Measurements from ENCODE around the gene ANGPTL4.

Gene ANGPTL4

DNA sequence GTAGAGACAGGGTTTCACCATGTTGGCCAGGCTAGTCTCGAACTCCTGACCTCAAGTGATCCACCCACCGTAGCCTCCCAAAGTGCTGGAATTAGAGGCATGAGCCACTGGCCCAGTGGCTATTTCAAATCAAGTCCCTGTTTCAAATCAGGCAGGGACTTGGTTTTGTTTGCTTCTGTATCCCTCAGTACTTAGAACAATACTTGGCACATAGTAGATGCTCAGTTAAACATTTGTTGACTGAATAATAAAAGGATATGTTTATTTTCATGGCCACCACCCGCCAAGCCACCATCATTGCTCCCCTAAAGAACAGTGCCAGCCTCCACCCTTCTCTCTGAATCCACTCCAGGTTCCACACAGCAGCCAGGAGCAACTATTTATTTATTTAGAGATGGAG lies 38.5 kb upstream of the ANGPTL4 start:
- H3K36me3 ChIP-seq (replicated peaks) = peaks cover 37% of the 10 kb centered on the region
- in situ Hi-C loops (cut with MboI; ENCODE audit: low sequenced_read_pairs) = no loop called here
- no peak for DNase-seq (ENCODE audit: low spot score in 2 of 2)
- H3K9me3 ChIP-seq = no peaks in the 10 kb centered on the region
- no peak overlapping the region for H3K4me3 ChIP-seq
- no peaks in the 10 kb centered on the region for H3K27me3 ChIP-seq (ENCODE audit: low read depth)
- H3K4me1 ChIP-seq = peaks cover 13% of the 10 kb centered on the region

GRCh38 chr19:8329996-8330395 lies 34.0 kb upstream of the ANGPTL4 start:
- DNase-seq (ENCODE audit: low spot score in 2 of 2) = no peak
- H3K36me3 ChIP-seq (replicated peaks) = no peaks in the 10 kb centered on the region
- H3K27me3 ChIP-seq (ENCODE audit: low read depth) = peaks cover 17% of the 10 kb centered on the region
- in situ Hi-C loops (cut with MboI; ENCODE audit: low sequenced_read_pairs) = no loop called here
- no peaks in the 10 kb centered on the region for H3K4me1 ChIP-seq
- H3K4me3 ChIP-seq = no peak overlapping the region
- no peaks in the 10 kb centered on the region for H3K9me3 ChIP-seq

DNA sequence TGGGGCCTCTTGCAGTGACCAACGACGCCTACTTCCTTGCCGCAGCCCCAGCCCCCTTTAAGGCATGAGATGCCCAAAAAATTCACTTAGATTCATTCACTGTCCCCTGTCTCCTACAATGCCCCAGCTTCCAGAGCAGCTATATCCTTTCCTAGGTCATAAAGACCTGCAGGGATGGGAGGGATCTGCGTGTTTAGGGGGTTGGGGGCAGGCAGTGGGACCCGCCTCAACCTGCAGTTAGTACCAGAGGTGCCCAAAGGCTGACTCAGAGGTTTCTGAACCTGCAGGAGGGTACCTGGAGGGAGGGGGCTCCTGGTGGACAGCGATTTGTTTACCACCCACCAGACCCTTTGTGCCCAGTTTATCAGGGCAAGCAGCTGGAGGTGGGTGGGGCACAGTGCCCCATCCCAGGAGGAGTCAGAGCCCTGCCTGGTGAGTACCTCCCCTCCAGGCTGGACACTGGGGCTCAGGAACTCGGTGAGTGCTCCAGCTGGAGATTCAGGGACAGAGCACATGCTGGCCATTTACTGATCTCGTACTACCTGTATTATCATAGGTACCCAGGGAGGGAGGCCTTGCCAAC lies 32.6 kb upstream of the ANGPTL4 start:
- no peak for DNase-seq (ENCODE audit: low spot score in 2 of 2)
- Histone ChIP-seq H3K36me3 (replicated peaks) (no peaks in the 10 kb centered on the region), H3K27me3 (ENCODE audit: low read depth) (peaks cover 17% of the 10 kb centered on the region), H3K4me3 (no peak overlapping the region), H3K9me3 (no peaks in the 10 kb centered on the region), H3K4me1 (no peaks in the 10 kb centered on the region)
- in situ Hi-C loops (cut with MboI; ENCODE audit: low sequenced_read_pairs) = no loop called here

GRCh38 chr19:8332976-8333766 lies 30.8 kb upstream of the ANGPTL4 start:
- no peak overlapping the region; the same call in 1 of the 2 replicates for H3K4me3 ChIP-seq
- no peaks in the 10 kb centered on the region for H3K36me3 ChIP-seq (replicated peaks)
- H3K4me1 ChIP-seq = no peaks in the 10 kb centered on the region
- H3K27me3 ChIP-seq (ENCODE audit: low read depth) = peaks cover 17% of the 10 kb centered on the region
- H3K9me3 ChIP-seq = no peaks in the 10 kb centered on the region
- DNase-seq (ENCODE audit: low spot score in 2 of 2) = no peak
- in situ Hi-C loops (cut with MboI; ENCODE audit: low sequenced_read_pairs) = no loop called here

DNA sequence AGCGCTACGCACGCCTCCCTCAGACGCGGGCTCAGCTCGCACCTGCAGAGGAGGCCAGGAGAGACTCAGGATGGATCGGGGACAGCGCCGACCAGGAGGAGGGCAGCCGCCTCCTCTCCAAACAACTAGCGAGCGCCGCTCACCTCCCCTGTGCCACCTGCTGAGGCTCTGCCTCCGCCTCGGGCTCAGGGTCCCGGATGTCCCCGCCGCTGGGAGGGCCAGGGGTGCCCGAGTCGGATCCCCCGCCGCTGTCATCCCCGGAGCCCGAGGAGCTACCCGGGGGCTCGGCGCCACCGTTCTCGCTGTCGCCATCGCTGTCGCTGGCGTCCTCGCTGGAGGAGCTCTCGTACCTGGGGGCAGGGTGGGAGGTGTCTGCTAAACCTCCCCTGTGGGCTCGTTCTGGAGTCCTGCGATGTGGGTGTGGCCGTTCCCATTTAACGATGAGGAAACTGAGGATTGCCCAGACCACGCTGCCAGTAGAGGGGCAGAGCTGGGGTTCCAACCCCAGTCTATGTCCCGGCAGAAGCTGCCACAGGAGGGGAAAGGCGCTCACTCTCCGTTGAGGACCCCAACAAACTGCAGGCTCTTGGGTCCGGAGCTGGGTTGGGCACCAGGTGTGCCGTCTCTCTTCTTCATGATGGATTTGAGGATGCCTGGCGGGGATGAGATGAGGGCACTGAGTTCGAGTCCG lies 30.0 kb upstream of the ANGPTL4 start:
- in situ Hi-C loops (cut with MboI; ENCODE audit: low sequenced_read_pairs) = no loop called here
- Histone ChIP-seq H3K36me3 (replicated peaks) (no peaks in the 10 kb centered on the region), H3K27me3 (ENCODE audit: low read depth) (peaks cover 17% of the 10 kb centered on the region), H3K9me3 (no peaks in the 10 kb centered on the region), H3K4me3 (peak overlapping the region; percentile 21), H3K4me1 (no peaks in the 10 kb centered on the region)
- DNase-seq (ENCODE audit: low spot score in 2 of 2) = peak in 1 of 2 experiments; percentile 18

DNA sequence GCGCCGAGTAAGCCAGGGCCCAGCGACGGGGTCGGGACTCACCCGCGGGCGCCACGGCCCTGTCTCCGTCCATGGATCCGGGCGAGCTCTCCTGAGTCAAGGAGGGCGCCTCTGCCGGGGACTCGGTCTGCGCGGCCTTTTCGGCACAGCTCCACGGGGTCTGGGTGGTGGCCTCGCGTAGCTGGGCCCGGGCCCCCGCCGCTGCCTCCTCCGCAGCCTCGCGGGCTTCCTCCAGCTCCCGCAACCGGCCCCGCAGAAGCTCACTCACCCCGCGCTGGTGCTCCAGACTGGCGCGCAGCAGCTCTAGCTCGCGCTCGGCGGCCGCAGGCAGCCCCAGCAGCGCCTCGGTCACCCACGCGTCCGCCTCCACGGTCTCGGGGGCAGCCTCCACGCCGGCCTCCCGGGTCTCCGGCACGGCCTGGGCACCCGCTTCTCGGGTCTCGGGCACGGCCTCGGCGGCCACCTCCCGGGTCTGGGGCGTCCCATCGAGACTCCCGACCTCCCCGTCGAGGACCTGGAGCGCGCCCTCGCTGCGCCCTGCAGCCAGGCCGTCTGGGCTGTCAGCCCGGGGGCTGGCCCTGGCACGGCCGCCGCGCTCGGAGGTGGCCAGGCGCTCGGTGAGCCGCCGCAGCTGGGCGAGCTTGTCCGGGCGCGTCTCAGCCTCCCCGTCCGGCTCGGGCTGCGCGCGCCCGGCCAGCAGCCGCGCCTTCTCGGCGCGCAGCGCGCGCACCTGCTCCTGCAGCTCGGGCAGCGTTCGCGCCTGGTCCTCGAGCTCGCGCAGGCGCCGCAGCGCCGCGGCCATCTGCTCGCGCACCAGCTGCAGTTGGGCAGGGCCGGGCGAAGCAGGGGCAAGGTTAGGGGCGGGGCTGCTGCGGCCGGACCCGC lies 29.3 kb upstream of the ANGPTL4 start:
- Histone ChIP-seq H3K4me3 (peak overlapping the region; percentile 21), H3K36me3 (replicated peaks) (no peaks in the 10 kb centered on the region), H3K4me1 (no peaks in the 10 kb centered on the region), H3K27me3 (ENCODE audit: low read depth) (peaks cover 17% of the 10 kb centered on the region), H3K9me3 (no peaks in the 10 kb centered on the region)
- DNase-seq (ENCODE audit: low spot score in 2 of 2) = peak; percentile 41 to 70
- in situ Hi-C loops (cut with MboI; ENCODE audit: low sequenced_read_pairs) = no loop called here

- H3K36me3 ChIP-seq (replicated peaks) = no peaks in the 10 kb centered on the region
- H3K4me3 ChIP-seq = no peak overlapping the region
- in situ Hi-C loops (cut with MboI; ENCODE audit: low sequenced_read_pairs) = no loop called here
- peaks cover 17% of the 10 kb centered on the region for H3K27me3 ChIP-seq (ENCODE audit: low read depth)
- DNase-seq (ENCODE audit: low spot score in 2 of 2) = no peak
- no peaks in the 10 kb centered on the region for H3K4me1 ChIP-seq
- no peaks in the 10 kb centered on the region for H3K9me3 ChIP-seq
Measured at GRCh38 chr19:8335343-8336071, 28.4 kb upstream of the ANGPTL4 start.

GRCh38 chr19:8336072-8336569 lies 27.8 kb upstream of the ANGPTL4 start:
- H3K9me3 ChIP-seq = no peaks in the 10 kb centered on the region
- no peak for DNase-seq (ENCODE audit: low spot score in 2 of 2)
- no peak overlapping the region for H3K4me3 ChIP-seq
- no peaks in the 10 kb centered on the region for H3K4me1 ChIP-seq
- peaks cover 17% of the 10 kb centered on the region for H3K27me3 ChIP-seq (ENCODE audit: low read depth)
- in situ Hi-C loops (cut with MboI; ENCODE audit: low sequenced_read_pairs) = no loop called here
- no peaks in the 10 kb centered on the region for H3K36me3 ChIP-seq (replicated peaks)

DNA sequence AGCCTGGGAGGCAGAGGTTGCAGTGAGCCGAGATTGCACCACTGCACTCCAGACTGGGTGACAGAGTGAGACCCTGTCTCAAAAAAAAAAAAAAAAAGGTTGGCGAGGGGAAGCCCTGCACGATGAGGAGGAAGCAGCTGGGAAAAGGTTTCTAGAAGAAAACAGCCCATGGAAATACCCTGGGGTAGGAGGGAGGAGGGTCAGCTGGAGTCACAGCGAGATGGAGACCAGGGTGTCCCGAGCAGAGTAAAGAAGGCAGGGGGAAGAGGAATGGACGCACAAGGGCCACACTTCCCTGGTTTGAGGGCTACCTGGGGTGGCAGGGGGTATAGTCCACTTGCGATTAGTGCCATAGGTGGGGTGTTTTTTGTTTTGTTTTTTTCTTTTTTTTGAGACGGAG lies 27.3 kb upstream of the ANGPTL4 start:
- Histone ChIP-seq H3K27me3 (ENCODE audit: low read depth) (peaks cover 17% of the 10 kb centered on the region), H3K9me3 (no peaks in the 10 kb centered on the region), H3K4me1 (no peaks in the 10 kb centered on the region), H3K4me3 (no peak overlapping the region), H3K36me3 (replicated peaks) (no peaks in the 10 kb centered on the region)
- in situ Hi-C loops (cut with MboI; ENCODE audit: low sequenced_read_pairs) = no loop called here
- DNase-seq (ENCODE audit: low spot score in 2 of 2) = no peak

GRCh38 chr19:8337728-8338127 lies 26.2 kb upstream of the ANGPTL4 start:
- no peaks in the 10 kb centered on the region for H3K9me3 ChIP-seq
- in situ Hi-C loops (cut with MboI; ENCODE audit: low sequenced_read_pairs) = no loop called here
- H3K4me3 ChIP-seq = no peak overlapping the region
- DNase-seq (ENCODE audit: low spot score in 2 of 2) = no peak
- peaks cover 17% of the 10 kb centered on the region for H3K27me3 ChIP-seq (ENCODE audit: low read depth)
- H3K4me1 ChIP-seq = no peaks in the 10 kb centered on the region; the same call in 1 of the 2 replicates
- no peaks in the 10 kb centered on the region for H3K36me3 ChIP-seq (replicated peaks)

GRCh38 chr19:8338835-8339234 lies 25.1 kb upstream of the ANGPTL4 start:
- H3K9me3 ChIP-seq = no peaks in the 10 kb centered on the region
- H3K36me3 ChIP-seq (replicated peaks) = no peaks in the 10 kb centered on the region
- peaks cover 10% of the 10 kb centered on the region for H3K27me3 ChIP-seq (ENCODE audit: low read depth)
- peaks cover 2% of the 10 kb centered on the region for H3K4me1 ChIP-seq
- DNase-seq (ENCODE audit: low spot score in 2 of 2) = no peak
- in situ Hi-C loops (cut with MboI; ENCODE audit: low sequenced_read_pairs) = no loop called here
- no peak overlapping the region for H3K4me3 ChIP-seq

DNA sequence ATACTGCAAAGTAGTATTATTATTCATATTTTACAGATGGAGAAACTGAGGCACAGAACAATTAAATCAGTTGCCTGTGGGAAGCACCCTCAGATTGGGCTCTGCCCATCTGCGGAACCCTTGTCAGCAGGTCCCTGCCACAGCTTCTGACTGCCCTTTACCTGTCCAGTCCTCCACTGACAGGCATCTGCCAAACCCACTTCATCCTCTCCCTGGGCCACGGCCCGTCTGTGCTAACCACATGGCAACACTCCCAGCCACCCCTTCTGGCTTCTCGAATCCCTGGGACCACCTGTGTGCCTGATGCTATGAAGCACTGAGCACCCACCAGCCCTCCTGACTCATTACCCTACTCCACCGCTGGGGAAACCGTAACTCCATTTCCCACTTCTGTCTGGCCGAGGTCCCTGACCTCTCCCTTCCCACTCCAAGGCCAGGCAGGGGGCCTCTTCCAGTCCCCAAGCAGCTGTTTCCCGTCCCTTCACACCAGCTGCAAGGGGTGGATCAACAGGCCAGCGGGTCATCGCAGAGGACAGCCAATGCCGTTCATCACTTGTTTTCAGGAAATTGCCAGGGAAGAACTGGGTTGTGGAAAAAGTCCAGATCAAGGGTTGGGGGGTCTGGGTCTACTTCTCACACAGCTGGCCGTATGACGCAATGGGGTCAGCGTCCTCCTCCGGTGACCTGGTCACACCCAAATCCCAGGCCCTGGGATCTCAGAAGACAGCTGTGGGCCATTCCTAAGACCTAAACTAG lies 23.4 kb upstream of the ANGPTL4 start:
- Histone ChIP-seq H3K4me1 (peaks cover 2% of the 10 kb centered on the region), H3K9me3 (no peaks in the 10 kb centered on the region), H3K4me3 (no peak overlapping the region), H3K27me3 (ENCODE audit: low read depth) (no peaks in the 10 kb centered on the region), H3K36me3 (replicated peaks) (no peaks in the 10 kb centered on the region)
- in situ Hi-C loops (cut with MboI; ENCODE audit: low sequenced_read_pairs) = no loop called here
- no peak for DNase-seq (ENCODE audit: low spot score in 2 of 2)
